WTC11 (cell line): Measurements from ENCODE around the gene SLC30A4. TPM values are rescaled to one million over a fixed set of nuclear protein-coding genes. Genes with fewer than 3 reads are reported as not detected.
A peak's percentile ranks its signal among the peaks of the same experiment; 100 is the strongest.

ENCODE experiments used
- ATAC-seq: fragments of 200-7000 bp; cut with Tn5 transposase; 2 replicates; pipeline ENCODE4 v1.10.0; 2021; ENCODE audit warnings: mild to moderate bottlenecking, moderate library complexity
- CTCF ChIA-PET: fragments of 300-600 bp; sonication (Branson Sonifier 250); formaldehyde crosslinking; loops from one replicate; lab custom pipeline; 2021; ENCODE audit warnings: antibody characterized with exemption; lab: Charles Lee
- POLR2A ChIA-PET: fragments of 350-600 bp; sonication (Branson Sonifier 250); formaldehyde crosslinking; loops from one replicate; lab custom pipeline; 2021; ENCODE audit warnings: antibody characterized with exemption; lab: Charles Lee
- DNase-seq: peaks from one replicate; pipeline ENCODE4 v3.0.0; 2021; ENCODE audit warnings: low spot score
- H3K27ac Mint-ChIP-seq: 2 replicates; pipeline ENCODE4 v1.8.0; 2021; ENCODE audit warnings: mixed read lengths
- H3K27me3 Mint-ChIP-seq: 2 replicates; pipeline ENCODE4 v1.8.0; 2021; ENCODE audit warnings: low read depth, mild to moderate bottlenecking, moderate library complexity, mixed read lengths
- H3K36me3 Mint-ChIP-seq: 2 replicates; pipeline ENCODE4 v1.8.0; 2021; ENCODE audit warnings: mixed read lengths
- H3K4me1 Mint-ChIP-seq: 2 replicates; pipeline ENCODE4 v1.8.0; 2022; ENCODE audit warnings: mixed read lengths
- H3K4me3 Mint-ChIP-seq: 2 replicates; pipeline ENCODE4 v1.8.0; 2021; ENCODE audit warnings: mild to moderate bottlenecking, moderate library complexity, mixed read lengths
- H3K9me3 Mint-ChIP-seq: 2 replicates; pipeline ENCODE4 v1.8.0; 2021; ENCODE audit warnings: mixed read lengths
- ARID4B ChIP-seq: sonication (generic); formaldehyde crosslinking; IDR thresholded peaks from 2 replicates; pipeline ENCODE4 v1.8.0; 2023; ENCODE audit warnings: missing genetic modification reagents, mild to moderate bottlenecking, borderline replicate concordance
- ATF1 ChIP-seq: sonication (generic); formaldehyde crosslinking; IDR thresholded peaks from 2 replicates; pipeline ENCODE4 v1.8.1; 2023; ENCODE audit warnings: mild to moderate bottlenecking, moderate library complexity, missing genetic modification reagents
- CREB1 ChIP-seq: sonication (generic); formaldehyde crosslinking; IDR thresholded peaks from 2 replicates; pipeline ENCODE4 v1.8.0; 2023; ENCODE audit warnings: mild to moderate bottlenecking, missing genetic modification reagents
- CREM ChIP-seq: sonication (generic); formaldehyde crosslinking; IDR thresholded peaks from 2 replicates; pipeline ENCODE4 v1.8.1; 2022; ENCODE audit warnings: mild to moderate bottlenecking, missing genetic modification reagents, moderate library complexity
- GABPB1 ChIP-seq: sonication (generic); formaldehyde crosslinking; IDR thresholded peaks from 2 replicates; pipeline ENCODE4 v1.8.1; 2023; ENCODE audit warnings: mild to moderate bottlenecking, missing genetic modification reagents
- PRDM15 ChIP-seq: sonication (generic); formaldehyde crosslinking; IDR thresholded peaks from 2 replicates; pipeline ENCODE4 v1.8.0; 2022; ENCODE audit warnings: missing genetic modification reagents
- RELA ChIP-seq: sonication (generic); formaldehyde crosslinking; IDR thresholded peaks from 2 replicates; pipeline ENCODE4 v1.8.1; 2022; ENCODE audit warnings: missing genetic modification reagents, mild to moderate bottlenecking, borderline replicate concordance
- STAT6 ChIP-seq: sonication (generic); formaldehyde crosslinking; conservative IDR thresholded peaks from 2 replicates; pipeline ENCODE4 v1.8.1; 2023; ENCODE audit warnings: mild to moderate bottlenecking, low read depth, missing genetic modification reagents, moderate library complexity
- TEAD4 ChIP-seq: sonication (generic); formaldehyde crosslinking; IDR thresholded peaks from 2 replicates; pipeline ENCODE4 v1.8.0; 2022; ENCODE audit warnings: mild to moderate bottlenecking, missing genetic modification reagents
- TP53 ChIP-seq: sonication (generic); formaldehyde crosslinking; IDR thresholded peaks from 2 replicates; pipeline ENCODE4 v1.8.1; 2023; ENCODE audit warnings: mild to moderate bottlenecking, missing genetic modification reagents
- ZNF138 ChIP-seq: sonication (generic); formaldehyde crosslinking; conservative IDR thresholded peaks from 2 replicates; pipeline ENCODE4 v1.8.1; 2022; ENCODE audit warnings: mild to moderate bottlenecking, moderate library complexity, missing genetic modification reagents
- ZNF281 ChIP-seq: sonication (generic); formaldehyde crosslinking; IDR thresholded peaks from 2 replicates; pipeline ENCODE4 v1.8.0; 2023; ENCODE audit warnings: mild to moderate bottlenecking, missing genetic modification reagents
- ZNF317 ChIP-seq: sonication (generic); formaldehyde crosslinking; IDR thresholded peaks from 2 replicates; pipeline ENCODE4 v1.8.1; 2023; ENCODE audit warnings: low read depth, mild to moderate bottlenecking, moderate library complexity, missing genetic modification reagents, borderline replicate concordance
- ZSCAN18 ChIP-seq: fragments of 250-450 bp; sonication (Bioruptor Pico); IDR thresholded peaks from 2 replicates; pipeline ENCODE4 v2.1.2; 2022; ENCODE audit warnings: mild to moderate bottlenecking, moderate library complexity
- total RNA-seq: library from RNA; stranded (reverse); gene quantifications from 3 replicates; pipeline ENCODE4 v1.2.3, GENCODE V29; 2021

Gene SLC30A4
- total RNA-seq, 1 experiment from 2014 or later: 0.04 TPM

GRCh38 chr15:45548753-45549520 lies 26.4 kb upstream of the SLC30A4 start:
- Mint-ChIP-seq H3K4me3 (no peak overlapping the region), H3K27ac (no peak overlapping the region), H3K27me3 (peaks cover 9% of the 10 kb centered on the region)
- CTCF ChIA-PET: interaction anchor here (1.1 kb wide), 1 partner anchor 25 kb away, joined by 4 read pairs; no protein-coding TSS in a partner anchor
- peak; percentile 47 for ATAC-seq
- TF ChIP-seq GABPB1 (no peak), ZNF138 (CRISPR knock-in tag) (no peak), PRDM15 (CRISPR knock-in tag) (no peak)
- TF ChIP-seq, all 79 proteins: peak for 0
- Mint-ChIP-seq H3K4me1 (peaks cover 6% of the 10 kb centered on the region), H3K9me3 (no peaks in the 10 kb centered on the region), H3K36me3 (no peaks in the 10 kb centered on the region)
- DNase-seq: no peak
- POLR2A ChIA-PET: no interaction called here

- DNase-seq (no peak), ATAC-seq (no peak)
- TF ChIP-seq TEAD4 (CRISPR knock-in tag) (no peak), STAT6 (CRISPR knock-in tag) (no peak), ATF1 (CRISPR knock-in tag) (no peak), ZNF281 (CRISPR knock-in tag) (no peak), ARID4B (CRISPR knock-in tag) (no peak), CREM (CRISPR knock-in tag) (no peak), RELA (CRISPR knock-in tag) (no peak), PRDM15 (CRISPR knock-in tag) (no peak), ZNF317 (CRISPR knock-in tag) (no peak), CREB1 (CRISPR knock-in tag) (no peak), TP53 (CRISPR knock-in tag) (no peak), ZSCAN18 (CRISPR knock-in tag) (no peak)
- TF ChIP-seq, all 79 proteins: peak for 0
- ChIA-PET CTCF (no interaction called here), POLR2A (no interaction called here)
- H3K4me3 Mint-ChIP-seq: no peak overlapping the region
- H3K27me3 Mint-ChIP-seq: peaks cover 11% of the 10 kb centered on the region
- H3K4me1 Mint-ChIP-seq: peaks cover 6% of the 10 kb centered on the region
- no peaks in the 10 kb centered on the region for H3K36me3 Mint-ChIP-seq
- H3K27ac Mint-ChIP-seq: no peak overlapping the region
- H3K9me3 Mint-ChIP-seq: no peaks in the 10 kb centered on the region
These were observed 24.2 kb upstream of the SLC30A4 start for GRCh38 chr15:45546789-45547188.
